HG03558 (cell line): ENCODE data around the gene GRPEL2.

Source experiments
- ATAC-seq: cut with Tn5 transposase; IDR thresholded peaks from one replicate; pipeline ENCODE4 v1.9.1; 2021; ENCODE audit warnings: moderate number of reproducible peaks; ENCODE audit not compliant: unreplicated experiment; ENCODE audit errors: extremely low read depth

The GRPEL2 gene

DNA sequence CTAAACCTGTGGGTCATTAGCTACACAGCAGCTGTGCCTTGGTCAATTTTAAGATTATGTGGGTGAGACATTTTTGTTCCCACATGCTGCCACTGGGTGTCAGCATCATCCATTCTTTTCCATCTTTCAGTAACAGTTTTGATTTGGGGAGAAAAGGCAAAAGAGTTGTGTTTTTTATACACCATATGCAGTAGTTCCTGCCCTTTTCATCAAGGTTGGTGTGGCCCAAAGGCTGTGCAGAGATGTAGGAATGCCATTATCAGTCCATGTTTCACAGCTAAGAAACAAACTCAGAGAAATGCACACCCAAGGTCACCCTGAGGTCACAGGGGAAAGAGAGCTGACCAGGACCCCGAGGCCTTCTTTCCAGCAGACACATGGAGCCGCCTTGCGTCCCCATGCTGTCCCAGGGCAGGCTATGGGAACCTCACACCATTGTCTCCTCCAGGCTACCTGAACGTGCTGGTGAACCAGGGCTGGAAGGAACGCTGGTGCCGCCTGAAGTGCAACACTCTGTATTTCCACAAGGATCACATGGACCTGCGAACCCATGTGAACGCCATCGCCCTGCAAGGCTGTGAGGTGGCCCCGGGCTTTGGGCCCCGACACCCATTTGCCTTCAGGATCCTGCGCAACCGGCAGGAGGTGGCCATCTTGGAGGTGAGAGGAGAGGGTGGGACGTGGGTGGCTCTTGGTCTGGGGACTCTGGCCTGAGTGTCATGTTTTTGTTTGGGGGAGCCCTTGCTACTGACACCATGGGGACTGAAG lies 27.8 kb upstream of the GRPEL2 start:
- peak; percentile 65 for ATAC-seq

DNA sequence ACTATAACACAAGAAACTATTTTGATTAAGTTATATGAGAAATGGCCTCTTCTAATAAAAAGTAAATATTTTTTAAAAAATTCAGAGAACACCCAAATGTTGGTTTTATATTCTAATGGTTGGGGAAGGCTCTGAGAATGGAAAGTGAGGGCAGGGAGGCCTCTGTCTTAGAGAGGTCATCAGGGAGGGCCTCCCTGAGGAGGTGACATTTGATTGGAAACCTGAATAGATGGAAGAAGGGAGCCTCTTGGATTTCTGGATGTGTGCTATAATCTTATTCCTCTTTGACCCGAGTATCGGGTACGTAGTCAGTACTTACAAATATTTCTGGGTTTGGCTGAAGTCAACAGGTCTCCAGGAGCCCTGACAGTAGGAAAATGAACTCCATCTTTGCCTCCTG lies 26.1 kb upstream of the GRPEL2 start:
- ATAC-seq, result no peak

DNA sequence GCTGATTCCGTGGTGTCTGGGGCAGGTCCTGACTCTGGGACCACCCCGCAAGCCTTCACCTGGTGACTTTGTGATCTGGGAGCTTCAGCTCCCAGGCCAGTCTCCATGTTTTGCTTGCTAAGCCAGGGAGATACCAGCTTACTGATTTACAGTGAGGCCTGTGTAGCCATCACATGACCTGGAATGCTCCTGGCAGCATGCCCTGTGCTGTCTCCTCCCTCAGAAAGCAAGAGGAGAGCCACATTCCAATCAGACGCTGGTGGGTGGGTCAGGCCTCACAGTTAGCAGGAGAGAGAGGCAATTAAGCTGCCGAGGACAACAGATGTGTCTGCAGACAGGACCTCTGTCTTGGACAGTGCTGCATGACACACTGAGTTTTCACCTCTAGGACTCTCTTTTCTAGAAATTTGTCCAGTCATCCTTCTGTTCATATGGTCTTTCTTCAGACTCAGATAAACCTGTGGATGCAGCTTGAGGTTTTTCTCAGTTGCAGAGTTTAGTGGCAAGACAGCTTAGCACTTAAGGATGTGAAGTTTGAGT lies 24.4 kb upstream of the GRPEL2 start:
- no peak for ATAC-seq

DNA sequence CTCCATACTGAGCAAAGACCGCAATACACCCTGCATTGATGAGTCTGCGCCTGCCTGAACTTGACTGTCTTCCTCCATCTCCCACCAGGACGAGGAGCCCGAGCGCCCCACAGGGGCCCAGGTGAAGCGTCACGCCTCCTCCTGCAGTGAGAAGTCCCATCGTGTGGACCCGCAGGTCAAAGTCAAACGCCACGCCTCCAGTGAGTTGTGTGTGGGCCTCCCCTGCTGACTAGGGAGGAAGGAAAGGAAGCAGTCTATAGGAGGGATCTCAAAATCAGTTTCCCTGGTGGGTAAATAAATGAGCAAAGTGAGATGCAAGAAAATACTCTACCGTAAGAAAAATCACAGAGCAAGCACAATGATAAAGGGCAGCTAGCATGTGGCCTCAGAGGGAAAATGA lies 22.8 kb upstream of the GRPEL2 start:
- no peak for ATAC-seq

DNA sequence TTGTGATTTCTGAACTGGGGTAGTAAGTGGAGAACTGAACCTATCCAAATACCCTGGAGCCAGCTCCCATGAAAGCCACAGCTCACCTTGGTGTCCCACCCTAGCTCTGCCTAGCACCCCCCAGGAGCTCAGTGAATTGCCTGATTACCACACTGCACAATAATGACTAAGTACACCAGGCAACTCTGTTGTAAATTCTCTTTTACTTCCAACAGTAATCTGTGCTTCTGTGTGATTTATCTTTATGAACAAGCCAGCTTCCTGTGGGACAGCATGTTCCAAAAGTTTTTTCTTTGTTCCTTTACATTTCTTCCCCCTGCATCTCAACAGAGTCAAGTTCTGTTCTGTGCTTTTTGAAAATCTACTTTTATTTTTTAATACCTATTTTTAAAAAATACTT lies 22.1 kb upstream of the GRPEL2 start:
- no peak for ATAC-seq

DNA sequence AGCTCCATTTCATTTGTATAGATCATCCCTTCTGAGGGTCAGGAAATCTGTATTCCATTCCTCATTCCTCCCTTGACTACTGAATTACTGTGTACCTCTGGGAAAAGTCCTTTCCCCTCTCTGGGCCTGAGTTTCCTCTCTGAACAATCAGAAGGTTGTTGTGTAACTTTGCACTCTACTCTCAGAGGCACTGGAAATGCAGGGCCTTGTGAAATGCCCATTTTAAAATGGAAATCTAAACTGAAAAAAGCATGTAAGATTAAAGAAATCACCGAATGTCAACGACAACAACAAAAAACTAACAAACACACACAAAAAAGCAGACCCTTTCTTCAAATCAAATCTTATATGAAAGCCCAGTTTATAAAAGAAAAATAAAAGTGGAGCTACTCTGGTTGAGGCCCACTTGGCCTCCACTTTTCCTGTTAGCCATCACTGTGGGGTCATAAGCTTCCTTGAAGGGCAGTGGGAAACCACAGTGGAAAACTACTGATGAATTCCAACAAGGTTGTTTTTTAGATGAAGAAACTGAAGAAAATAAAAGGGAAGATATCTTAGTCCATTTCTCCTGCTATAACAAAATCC lies 21.6 kb upstream of the GRPEL2 start:
- ATAC-seq, result no peak

DNA sequence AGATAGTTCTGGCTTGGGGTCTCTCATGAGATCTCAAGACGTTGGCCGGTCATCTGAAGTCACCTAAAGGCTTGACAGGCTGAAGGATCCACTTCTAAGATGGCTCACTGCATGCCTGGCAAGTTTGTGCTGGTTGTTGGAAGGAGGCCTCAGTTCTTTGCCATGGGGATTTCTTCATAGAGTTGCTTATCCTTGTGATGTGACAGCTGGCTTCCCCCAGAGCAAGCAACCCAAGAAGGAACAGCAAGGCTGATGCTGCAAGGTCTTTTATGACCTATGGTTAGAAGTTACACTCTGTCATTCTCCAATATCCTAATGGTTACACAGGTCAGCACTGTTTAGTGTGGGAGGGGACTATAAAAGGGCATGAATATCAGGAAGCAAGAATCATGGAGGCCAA lies 20.7 kb upstream of the GRPEL2 start:
- ATAC-seq, result no peak

DNA sequence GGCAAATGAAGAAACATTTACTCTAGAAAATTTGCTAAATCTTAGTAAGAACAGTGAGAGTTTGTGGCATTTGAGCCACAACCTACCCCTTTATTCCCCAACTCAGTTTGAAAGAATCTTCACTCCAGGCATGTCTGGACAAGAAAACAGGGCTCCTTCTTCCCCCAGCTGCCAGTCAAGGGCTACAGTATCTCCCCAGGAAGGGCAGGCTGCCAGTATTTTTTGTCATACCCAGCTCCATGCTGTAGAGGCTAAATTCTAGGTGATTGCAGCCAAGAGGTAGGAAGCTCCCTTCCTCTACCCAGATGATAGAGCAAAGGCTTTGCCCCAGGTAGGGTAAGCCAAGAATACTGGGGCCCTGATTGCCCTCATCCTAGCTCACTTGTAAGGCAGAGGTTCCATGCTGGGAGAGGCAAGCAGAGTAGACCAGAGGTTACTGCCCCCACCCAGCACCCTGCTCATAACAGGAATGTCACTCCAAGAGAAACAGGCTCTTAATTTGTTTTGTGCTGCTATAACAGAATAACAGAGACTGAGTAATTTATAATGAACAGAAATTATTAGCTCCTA lies 20.0 kb upstream of the GRPEL2 start:
- no peak for ATAC-seq

DNA sequence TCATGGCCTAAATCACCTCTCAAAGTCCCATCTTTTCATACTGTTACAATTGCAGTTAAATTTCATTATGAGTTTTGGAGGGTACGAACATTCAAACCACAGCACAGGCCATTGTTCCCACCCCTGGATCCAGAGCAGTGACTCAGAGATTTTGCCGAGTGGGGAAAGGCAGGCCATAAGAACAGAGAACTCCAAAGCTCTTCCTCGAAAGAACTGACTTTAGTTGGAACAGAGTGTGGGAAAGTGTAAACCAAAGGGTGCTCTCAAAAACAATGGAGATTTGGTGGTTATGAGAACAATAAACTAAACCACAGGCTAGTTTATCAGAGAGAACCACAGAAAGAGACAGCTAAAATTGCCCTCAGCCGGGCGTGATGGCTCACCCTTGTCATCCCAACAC lies 19.4 kb upstream of the GRPEL2 start:
- no peak for ATAC-seq

DNA sequence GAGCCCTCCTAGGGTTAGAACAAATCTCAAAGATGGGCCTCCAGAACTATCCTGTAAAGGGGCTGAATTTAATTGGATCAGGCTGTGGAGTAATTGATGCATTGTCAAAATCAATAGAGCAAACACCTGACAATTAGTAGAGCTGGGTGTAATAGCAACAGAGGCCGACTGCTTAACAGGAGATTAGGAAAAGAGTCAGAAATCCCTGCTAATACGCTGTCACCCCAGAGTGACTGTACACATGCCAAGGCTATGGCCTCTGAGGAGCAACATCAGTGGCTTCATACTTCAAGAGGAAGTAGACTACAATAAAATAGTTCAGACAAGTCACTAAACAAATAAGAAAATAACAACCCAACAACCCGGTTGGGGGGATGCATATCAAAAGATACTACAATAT lies 18.7 kb upstream of the GRPEL2 start:
- no peak for ATAC-seq

DNA sequence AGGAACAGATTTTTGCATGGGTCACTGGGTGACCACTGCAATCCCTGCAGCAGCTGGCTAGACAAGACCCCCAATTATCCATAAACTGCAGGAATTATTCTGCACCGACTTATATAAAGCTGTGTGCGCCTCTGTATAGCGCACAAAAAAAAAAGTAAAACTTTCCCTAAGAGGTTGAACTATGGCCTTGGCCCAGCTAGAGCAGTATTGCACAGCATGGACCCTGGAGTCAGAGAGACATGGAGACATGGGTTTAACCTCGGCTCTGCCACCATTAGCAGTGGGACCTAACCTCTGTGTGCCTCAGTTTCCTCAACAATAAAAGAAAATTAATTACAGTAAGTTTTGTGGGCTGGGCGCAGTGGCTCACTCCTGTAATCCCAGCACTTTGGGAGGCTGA lies 17.1 kb upstream of the GRPEL2 start:
- no peak for ATAC-seq

DNA sequence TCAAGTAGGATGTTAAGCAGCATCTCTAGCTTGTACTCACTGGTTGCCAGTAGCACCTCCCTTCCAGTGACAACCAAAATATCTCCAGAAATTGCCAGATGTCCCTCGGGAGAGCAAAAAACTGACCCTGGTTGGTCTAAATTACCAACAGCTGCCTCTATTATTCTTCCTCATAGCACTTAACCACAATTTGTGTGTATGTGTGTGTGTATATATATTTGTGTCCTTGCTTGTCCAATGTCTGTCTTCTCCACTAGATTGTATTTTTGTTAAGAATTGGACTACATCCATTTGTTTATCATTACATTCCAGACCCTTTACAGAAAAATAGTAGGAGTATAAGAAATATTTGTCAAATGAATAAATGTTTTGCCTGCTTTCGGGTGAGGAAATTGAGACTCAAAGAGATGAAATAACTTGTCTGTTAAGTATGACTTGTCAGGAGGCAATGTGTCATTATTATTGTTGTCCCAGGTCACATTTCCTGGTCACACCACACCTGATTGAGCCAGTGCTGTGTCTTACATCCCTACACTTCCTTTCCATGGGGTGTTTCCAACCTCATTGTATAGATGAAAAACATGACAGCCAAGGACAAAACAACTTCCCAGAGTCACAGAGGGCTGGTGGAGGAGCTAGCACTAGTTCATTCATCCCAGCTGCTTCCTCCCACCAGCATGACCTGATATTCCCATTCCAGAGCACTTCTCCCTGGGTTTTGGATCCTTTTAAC lies 11.4 kb upstream of the GRPEL2 start:
- ATAC-seq, result no peak

DNA sequence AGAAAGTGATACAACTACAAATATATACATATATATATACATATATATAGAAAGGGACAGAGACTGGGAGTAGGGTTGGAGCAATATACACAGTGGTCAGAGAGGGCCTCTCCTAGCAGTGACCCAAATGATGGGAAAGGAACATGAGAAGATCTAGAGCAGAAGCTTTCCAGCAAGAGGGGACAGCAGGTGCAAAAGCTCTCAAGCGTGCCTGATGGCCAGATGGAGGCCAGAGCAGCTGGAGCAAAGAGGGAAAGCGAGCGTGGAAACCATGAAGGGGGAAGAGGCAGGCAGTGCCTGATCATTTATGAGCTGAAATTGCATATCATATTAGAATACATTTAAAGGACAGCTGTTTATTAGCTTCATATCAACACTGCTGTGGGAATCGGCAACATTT lies 7.6 kb upstream of the GRPEL2 start:
- no peak for ATAC-seq

DNA sequence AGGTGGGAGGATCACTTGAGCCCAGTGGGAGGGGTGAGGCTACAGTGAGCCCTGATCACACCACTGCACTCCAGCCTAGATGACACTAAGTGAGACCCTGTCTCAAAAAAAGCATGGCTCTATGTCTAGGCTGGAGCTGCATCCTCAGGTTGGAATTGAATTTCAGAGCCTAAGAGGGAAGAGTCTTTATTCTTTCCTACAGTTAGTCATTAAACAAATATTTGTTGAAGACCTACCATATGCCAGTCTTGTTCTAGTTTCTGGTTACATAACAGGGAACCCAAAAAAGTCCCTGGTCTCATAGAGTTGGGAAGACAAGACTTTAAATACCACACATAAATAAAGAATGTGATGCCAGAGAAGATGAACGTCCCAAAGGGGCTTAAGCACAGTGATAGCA lies 6.9 kb upstream of the GRPEL2 start:
- no peak for ATAC-seq

DNA sequence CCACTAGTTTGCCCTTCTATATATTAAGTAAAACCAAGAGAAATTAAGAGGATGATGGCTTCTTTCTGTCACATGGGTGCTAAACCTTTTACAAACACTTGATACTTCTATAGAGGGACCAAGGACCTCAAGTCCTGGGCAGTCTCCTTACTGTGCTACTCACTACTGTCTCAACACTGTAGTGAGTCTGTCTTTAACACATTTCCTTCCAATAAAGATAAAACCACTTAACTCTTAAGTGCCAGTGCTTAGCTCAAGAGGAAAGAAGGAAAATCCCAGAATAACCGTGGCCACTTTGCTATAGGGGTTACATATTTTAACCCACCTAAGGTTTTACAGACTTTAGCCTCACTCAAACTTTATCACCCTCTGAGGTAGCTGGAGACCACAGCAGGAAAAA lies 4.4 kb upstream of the GRPEL2 start:
- no peak for ATAC-seq

DNA sequence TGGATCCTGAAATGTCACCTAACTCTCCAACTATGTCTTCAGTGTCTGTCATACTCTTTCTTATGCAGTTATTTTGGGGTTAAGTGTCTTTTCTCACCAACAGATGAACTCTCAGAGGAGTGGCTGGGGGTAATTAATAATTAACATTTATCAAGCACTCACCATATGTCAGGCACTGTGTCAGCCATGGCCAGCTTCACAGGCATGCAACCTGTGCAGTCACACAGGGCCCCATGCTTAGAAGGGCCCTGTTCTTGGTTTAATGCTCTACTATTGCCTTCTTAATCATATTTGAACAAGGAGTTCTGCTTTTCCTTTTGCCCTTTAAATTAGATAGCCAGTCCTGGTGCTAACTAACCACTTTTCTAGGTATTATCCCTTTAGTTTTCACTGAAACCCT lies 3.4 kb upstream of the GRPEL2 start:
- ATAC-seq, result no peak

DNA sequence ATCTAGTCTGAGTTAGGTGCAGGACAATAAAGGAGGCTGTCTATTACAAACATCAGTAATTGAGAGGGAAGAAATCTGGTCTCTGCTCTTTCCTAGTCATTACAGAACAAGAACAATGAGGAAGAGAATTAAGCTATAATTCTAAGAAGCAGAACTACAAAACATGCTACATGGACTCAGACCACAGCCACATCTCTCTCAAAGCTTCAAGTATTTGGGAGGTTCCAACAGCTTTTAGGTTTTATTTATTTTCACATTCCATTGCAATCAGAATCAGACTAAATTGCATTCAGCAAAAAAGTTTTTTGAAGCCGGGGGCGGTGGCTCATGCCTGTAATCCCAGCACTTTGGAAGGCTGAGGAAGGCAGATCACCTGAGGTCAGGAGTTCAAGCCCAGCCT lies 1.1 kb upstream of the GRPEL2 start:
- no peak for ATAC-seq

DNA sequence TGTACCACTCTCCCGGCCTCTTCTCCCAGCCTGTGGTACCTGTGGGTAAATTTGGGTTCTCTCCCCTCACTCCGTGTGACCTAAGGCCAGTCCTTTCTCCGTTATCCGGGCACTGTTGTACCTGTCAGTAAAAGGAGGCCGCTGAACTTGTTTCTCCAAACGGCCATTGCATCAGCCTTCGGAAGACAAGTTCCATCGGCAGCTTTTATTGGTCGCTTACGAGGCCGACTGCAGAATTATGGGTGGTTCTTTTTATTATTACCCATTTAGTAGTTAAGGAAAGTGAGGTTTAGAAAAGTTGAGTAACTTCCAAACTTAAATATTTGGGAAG lies 558 bp downstream of the GRPEL2 start:
- ATAC-seq, result no peak

DNA sequence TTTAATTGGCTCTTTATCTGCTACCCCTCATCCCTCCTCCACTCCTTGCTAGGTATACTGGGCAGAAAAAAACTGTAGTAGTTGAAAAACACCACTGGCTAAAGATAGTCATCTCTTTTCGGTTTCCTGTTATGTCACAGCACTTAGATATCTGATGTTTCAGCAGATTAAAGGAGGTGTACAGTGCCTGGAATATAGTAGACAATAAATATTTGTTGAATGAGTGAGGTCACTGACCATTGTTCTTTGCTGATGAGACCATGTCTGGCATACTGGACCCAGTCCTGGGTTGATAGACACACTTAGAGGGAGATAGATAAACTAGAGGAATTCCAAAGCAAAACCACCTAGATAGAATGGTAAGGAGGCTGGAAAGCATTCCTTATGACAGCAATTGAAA lies 3.2 kb downstream of the GRPEL2 start:
- no peak for ATAC-seq

DNA sequence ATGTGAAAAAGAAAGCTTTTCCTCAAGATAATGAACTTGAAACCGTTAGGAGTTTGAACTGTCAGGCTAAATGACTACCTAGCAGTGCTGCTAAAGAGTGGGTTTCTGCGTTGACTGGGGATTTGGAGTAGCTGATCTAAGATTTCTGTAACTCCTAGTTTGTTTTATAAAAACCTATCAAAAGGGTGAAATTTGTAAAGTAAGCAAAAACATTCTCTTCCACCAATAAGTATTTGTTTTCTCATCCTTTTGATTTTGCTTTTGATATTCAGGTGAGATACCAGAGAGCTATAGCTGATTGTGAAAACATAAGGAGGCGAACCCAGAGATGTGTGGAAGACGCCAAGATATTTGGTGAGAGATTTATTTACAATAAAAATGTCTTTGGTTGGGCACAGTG lies 4.1 kb downstream of the GRPEL2 start:
- ATAC-seq, result no peak

DNA sequence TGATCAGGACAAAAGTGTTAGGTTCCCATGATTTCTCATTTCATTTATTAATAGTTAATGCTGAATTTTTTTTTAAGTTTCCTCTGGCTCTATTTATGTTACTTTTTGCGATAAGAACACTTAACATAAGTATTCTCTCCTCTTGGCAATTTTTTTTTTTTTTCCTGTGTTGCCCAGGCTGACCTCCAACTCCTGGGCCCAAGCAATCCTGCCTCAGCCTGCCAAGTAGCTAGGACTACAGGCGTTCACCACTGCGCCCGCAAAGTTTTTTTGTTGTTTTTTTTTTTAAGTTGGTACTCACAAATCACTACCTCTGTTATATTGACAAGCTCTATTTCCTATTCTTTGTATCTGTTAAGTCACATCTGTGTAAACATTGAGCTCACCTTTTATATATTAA lies 6.9 kb downstream of the GRPEL2 start:
- ATAC-seq, result no peak
